BJ (cell line): Measurements from ENCODE around the gene RBP3. TPM values are rescaled to one million over a fixed set of nuclear protein-coding genes. Genes with fewer than 3 reads are reported as not detected.

Source experiments
- CTCF ChIA-PET: fragments of 350-600 bp; formaldehyde crosslinking; extraction: SDS; loops from one replicate; lab custom pipeline; 2021; ENCODE audit warnings: antibody characterized with exemption, inconsistent platforms; lab: Yijun Ruan, JAX
- POLR2A ChIA-PET: fragments of 300-600 bp; sonication (Branson Sonifier 250); formaldehyde crosslinking; extraction: SDS; loops from one replicate; lab custom pipeline; 2021; ENCODE audit warnings: antibody characterized with exemption; lab: Charles Lee
- DNase-seq: peaks from one replicate; pipeline ENCODE4 v3.0.0-alpha.2; 2011; ENCODE audit warnings: low read depth
- H3K27me3 ChIP-seq: 2 replicates; pipeline ENCODE4 v1.6.0; 2011; ENCODE audit warnings: low read length; ENCODE audit not compliant: control insufficient read depth, insufficient read depth
- H3K36me3 ChIP-seq: 2 replicates; pipeline ENCODE4 v1.5.1; 2011; ENCODE audit warnings: low read length; ENCODE audit not compliant: control insufficient read depth, insufficient read depth
- H3K4me3 ChIP-seq: 2 replicates; pipeline ENCODE4 v1.5.1; 2011; ENCODE audit warnings: low read depth, mild to moderate bottlenecking, control low read depth, low read length
- CTCF ChIP-seq: IDR thresholded peaks from 2 replicates; pipeline ENCODE4 v1.5.1; 2011; ENCODE audit warnings: low read depth, mild to moderate bottlenecking, control low read depth, inconsistent platforms, low read length, moderate library complexity; ENCODE audit not compliant: insufficient read depth
- polyA plus RNA-seq: library from polyadenylated mRNA; depleted of rRNA; stranded (reverse); fragments of >200 nt; gene quantifications from 2 replicates; pipeline ENCODE4 v1.2.3, GENCODE V29; 2011

Gene RBP3
- polyA plus RNA-seq, 1 experiment: not detected

GRCh38 chr10:47326306-47326926 lies 21.7 kb upstream of the RBP3 start:
- Histone ChIP-seq H3K27me3 (no peaks in the 10 kb centered on the region; the same call in 1 of the 2 replicates), H3K36me3 (no peaks in the 10 kb centered on the region), H3K4me3 (no peak overlapping the region)
- no peak for TF ChIP-seq CTCF
- DNase-seq: no peak
- POLR2A ChIA-PET: no interaction called here
- CTCF ChIA-PET: no interaction called here

GRCh38 chr10:47326927-47327330 lies 21.2 kb upstream of the RBP3 start:
- Histone ChIP-seq H3K36me3 (no peaks in the 10 kb centered on the region), H3K4me3 (no peak overlapping the region), H3K27me3 (no peaks in the 10 kb centered on the region; the same call in 1 of the 2 replicates)
- TF ChIP-seq CTCF: no peak
- no peak for DNase-seq
- ChIA-PET POLR2A (no interaction called here), CTCF (no interaction called here)

- ChIA-PET POLR2A (no interaction called here), CTCF (interaction anchor here (0.7 to 1.1 kb wide), 2 partner anchors 11 to 18 kb away, joined by 3 read pairs; no protein-coding TSS in a partner anchor)
- TF ChIP-seq CTCF: no peak
- H3K4me3 ChIP-seq: no peak overlapping the region
- H3K27me3 ChIP-seq: no peaks in the 10 kb centered on the region; the same call in 1 of the 2 replicates
- DNase-seq: no peak
- no peaks in the 10 kb centered on the region for H3K36me3 ChIP-seq
These were observed 18.3 kb upstream of the RBP3 start for GRCh38 chr10:47329855-47330254.

- ChIA-PET POLR2A (no interaction called here), CTCF (interaction anchor here (1.1 kb wide), 1 partner anchor 18 kb away, joined by 3 read pairs; no protein-coding TSS in a partner anchor)
- no peaks in the 10 kb centered on the region; the same call in 1 of the 2 replicates for H3K27me3 ChIP-seq
These were observed 17.8 kb upstream of the RBP3 start for GRCh38 chr10:47330366-47330765.

GRCh38 chr10:47330804-47331203 lies 17.4 kb upstream of the RBP3 start:
- ChIA-PET CTCF (no interaction called here), POLR2A (no interaction called here)
- DNase-seq: no peak
- H3K27me3 ChIP-seq: 0 out of 2 replicates have a peak, but pooled peaks cover 2% of the 10 kb centered on the region
- TF ChIP-seq CTCF: no peak
- H3K36me3 ChIP-seq: no peaks in the 10 kb centered on the region
- H3K4me3 ChIP-seq: no peak overlapping the region

More at GRCh38 chr10:47330366-47330765, 17.8 kb upstream of the RBP3 start:
- no peak for TF ChIP-seq CTCF
- no peaks in the 10 kb centered on the region for H3K36me3 ChIP-seq
- H3K4me3 ChIP-seq: no peak overlapping the region
- no peak for DNase-seq
